GM10248 (cell line): ENCODE results near the gene TAF11L13.

Source experiments
- CTCF ChIA-PET: fragments of 300-600 bp; sonication (Branson Sonifier 250); formaldehyde crosslinking; extraction: SDS; loops from one replicate; lab custom pipeline; 2021; ENCODE audit warnings: antibody characterized with exemption; lab: Yijun Ruan, JAX
- POLR2A ChIA-PET: fragments of 350-650 bp; sonication (Branson Sonifier 250); formaldehyde crosslinking; extraction: SDS; loops from one replicate; lab custom pipeline; 2020; ENCODE audit warnings: antibody characterized with exemption; lab: Yijun Ruan, JAX
- DNase-seq: peaks from one replicate; pipeline ENCODE4 v3.0.0; 2012; ENCODE audit errors: extremely low spot score
- CTCF ChIP-seq: IDR thresholded peaks from 2 replicates; pipeline ENCODE4 v1.5.1; 2012; ENCODE audit warnings: mild to moderate bottlenecking, low read depth; ENCODE audit errors: extremely low read depth, missing control alignments, control extremely low read depth

TAF11L13 gene

GRCh38 chr5:17666726-17667235 is 34.9 kb downstream of the TAF11L13 start:
- no peak for TF ChIP-seq CTCF
- POLR2A ChIA-PET: no interaction called here
- DNase-seq: no peak
- CTCF ChIA-PET: no interaction called here

GRCh38 chr5:17670353-17670752 is 38.5 kb downstream of the TAF11L13 start:
- DNase-seq: no peak
- TF ChIP-seq CTCF: no peak
- ChIA-PET CTCF (interaction anchor here (1.8 kb wide), 1 partner anchor 14 kb away, joined by 4 read pairs; no protein-coding TSS in a partner anchor), POLR2A (no interaction called here)

- ChIA-PET POLR2A (no interaction called here), CTCF (interaction anchor here (1.0 kb wide), 1 partner anchor 9 kb away, joined by 4 read pairs; no protein-coding TSS in a partner anchor)
- DNase-seq: no peak
- TF ChIP-seq CTCF: no peak
Observed at GRCh38 chr5:17678751-17679324, 47.0 kb downstream of the TAF11L13 start.

- ChIA-PET POLR2A (no interaction called here), CTCF (interaction anchor here (1.0 to 2.1 kb wide), 2 partner anchors 9 to 18 kb away, joined by 4 to 5 read pairs; no protein-coding TSS in a partner anchor)
- no peak for DNase-seq
Observed at GRCh38 chr5:17679597-17680203, 47.8 kb downstream of the TAF11L13 start.

GRCh38 chr5:17680737-17681136 is 48.8 kb downstream of the TAF11L13 start:
- no peak for DNase-seq
- ChIA-PET POLR2A (no interaction called here), CTCF (interaction anchor here (2.1 kb wide), 1 partner anchor 17 kb away, joined by 5 read pairs; no protein-coding TSS in a partner anchor)
- no peak for TF ChIP-seq CTCF

More at GRCh38 chr5:17679597-17680203, 47.8 kb downstream of the TAF11L13 start:
- no peak for TF ChIP-seq CTCF
